ENCODE results near the gene GNG7.
"Not testable (repeated sequence)": the region's sequence is repeated elsewhere in the genome, so short reads cannot be mapped to it uniquely, and the experiment has no call there.

Gene GNG7

DNA sequence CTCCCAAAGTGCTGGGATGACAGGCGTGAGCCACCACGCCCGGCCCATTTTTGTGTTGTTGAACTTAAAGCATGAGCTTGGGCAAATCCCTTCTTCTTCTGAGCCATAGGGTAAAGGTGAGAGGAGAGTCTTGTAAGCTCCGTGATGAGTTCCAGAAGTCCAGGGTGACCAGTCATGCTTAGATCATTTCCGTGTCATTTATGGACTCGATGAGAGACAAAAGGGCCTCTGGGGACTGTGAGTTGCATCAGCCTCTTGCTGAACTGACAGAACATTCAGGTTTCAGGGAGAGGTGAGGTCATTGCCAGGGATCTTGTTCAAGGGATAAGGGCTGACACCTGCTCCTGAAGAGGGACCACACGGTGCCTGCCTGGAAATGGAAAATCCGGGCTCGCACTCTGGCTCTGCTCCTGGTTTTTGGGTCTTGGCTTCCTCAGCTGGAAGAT, 173.0 kb downstream of the GNG7 start:
- DNase-seq = no peak

GRCh38 chr19:2528675-2529101, 173.8 kb downstream of the GNG7 start:
- DNase-seq = no peak

DNA sequence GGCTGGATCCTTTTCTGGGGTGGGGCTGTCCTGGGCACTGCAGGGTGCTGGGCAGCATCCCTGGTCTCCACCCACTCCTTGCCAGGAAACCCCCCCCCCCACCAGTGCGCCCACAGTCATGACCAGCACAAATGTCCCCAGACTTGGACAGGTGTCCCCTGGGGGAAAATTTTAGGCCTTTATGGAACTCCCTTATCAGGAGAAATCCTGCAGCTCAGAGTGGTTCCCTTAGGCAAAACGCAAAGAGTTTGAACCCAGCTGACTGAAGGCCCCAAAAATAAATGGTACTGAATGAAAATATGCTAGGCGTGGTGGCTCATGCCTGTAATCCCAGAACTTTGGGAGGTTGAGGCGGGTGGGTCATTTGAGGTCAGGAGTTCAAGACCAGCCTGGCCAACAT, 174.8 kb downstream of the GNG7 start:
- DNase-seq = no peak

GRCh38 chr19:2527171-2527570, 175.3 kb downstream of the GNG7 start:
- DNase-seq = no peak

- no peak for DNase-seq
Observed at GRCh38 chr19:2524840-2525723, 177.4 kb downstream of the GNG7 start.

DNA sequence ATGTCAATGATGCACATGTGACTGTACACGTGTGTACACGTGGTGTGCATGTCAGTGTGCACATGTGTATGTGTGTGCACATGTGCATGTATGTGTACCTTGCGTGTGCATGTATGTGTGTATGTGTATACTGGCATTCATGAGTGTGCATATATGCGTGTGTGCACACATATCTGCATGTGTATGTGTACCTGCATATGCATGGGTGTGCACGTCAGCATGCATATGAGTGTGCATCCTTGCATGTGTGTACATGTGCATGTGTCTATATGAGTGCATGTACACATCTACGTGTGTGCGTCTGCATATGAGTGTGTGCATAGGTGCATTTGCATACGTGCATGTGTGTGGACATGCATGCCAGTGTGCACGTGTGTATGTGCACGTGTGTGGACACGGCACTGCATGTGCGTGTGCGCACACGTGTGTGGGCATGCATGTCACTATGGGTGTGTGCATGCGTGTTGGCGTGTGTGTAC, 178.1 kb downstream of the GNG7 start:
- no peak for DNase-seq

GRCh38 chr19:2523630-2524311, 178.7 kb downstream of the GNG7 start:
- no peak for DNase-seq

GRCh38 chr19:2519482-2519881, 183.0 kb downstream of the GNG7 start:
- no peak for DNase-seq

DNA sequence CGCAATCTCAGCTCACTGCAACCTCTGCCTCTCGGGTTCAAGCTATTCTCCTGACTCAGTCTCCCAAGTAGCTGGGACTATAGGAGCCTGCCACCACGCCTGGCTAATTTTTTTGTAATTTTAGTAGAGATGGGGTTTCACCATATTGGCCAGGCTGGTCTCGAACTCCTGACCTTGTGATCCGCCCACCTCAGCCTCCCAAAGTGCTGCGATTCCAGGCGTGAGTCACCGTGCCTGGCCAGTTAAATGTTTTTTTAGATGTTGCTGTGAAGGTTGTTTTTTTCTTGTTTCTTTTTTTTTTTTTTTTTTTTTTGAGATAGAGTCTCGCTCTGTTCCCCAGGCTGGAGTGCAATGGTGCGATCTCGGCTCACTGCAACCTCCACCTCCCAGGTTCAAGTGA, 183.6 kb downstream of the GNG7 start:
- not testable (repeated sequence) for DNase-seq

DNA sequence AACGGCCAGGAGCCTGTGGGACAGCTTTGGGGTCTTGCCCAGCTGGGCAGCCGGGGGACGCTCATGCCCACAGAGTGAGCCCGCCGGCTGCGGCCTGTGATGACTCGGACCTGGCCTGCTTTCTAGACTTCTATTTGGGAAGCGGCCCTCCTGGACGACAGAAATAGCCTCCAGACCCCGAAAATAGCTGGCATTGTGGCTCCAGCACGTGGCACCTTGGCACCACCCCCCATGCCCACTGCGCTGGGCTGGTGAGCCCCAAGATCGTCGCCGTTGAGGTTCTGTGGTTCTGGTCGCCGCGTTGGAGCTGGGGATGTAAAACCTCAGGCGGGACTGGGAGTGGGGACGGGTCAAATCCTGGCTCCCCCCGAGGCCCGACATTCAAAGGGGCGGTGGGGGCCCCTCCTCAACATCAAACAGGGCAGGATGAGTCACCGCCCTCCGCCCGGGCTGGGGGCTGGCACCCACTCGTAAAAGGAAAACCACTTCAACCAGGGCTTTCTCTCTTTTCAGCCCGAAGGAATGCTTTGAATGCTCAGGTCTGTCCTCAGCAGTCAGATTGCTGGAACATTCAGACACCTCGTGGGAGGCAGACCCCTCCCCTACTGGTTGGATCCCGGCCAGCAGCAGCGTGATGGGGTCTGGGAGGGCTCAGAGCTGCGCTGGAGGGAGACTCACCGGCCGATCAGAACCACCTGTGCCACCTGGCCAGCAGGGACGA, 184.5 kb downstream of the GNG7 start:
- DNase-seq = no peak

- DNase-seq = no peak
Observed at GRCh38 chr19:2516727-2517126, 185.8 kb downstream of the GNG7 start.

DNA sequence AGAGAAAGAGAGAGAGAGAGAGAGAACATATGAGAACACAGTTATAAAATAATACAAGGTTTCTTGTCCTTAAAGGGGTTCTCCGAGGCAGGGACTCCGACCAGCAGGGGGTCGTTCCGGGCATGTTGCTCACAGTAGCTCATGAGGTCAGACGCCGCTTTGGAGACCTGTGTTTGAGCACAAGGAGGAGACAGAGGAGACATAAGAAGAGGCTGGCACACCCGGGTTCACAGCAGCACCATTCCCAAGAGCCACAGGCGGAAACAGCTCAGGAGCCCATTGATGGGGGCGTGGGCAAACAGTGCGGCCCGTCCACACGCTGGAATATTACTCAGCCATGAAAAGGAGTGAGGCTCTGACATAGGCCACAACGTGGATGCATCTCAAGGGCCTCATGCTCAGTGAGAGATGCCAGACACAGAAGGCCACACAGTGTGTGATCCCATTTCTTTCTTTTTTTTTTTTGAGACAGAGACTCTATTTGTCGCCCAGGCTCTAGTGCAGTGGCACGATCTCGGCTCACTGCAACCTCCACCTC, 187.4 kb downstream of the GNG7 start:
- no peak for DNase-seq

- DNase-seq = no peak
Observed at GRCh38 chr19:2512523-2513431, 189.7 kb downstream of the GNG7 start.

DNA sequence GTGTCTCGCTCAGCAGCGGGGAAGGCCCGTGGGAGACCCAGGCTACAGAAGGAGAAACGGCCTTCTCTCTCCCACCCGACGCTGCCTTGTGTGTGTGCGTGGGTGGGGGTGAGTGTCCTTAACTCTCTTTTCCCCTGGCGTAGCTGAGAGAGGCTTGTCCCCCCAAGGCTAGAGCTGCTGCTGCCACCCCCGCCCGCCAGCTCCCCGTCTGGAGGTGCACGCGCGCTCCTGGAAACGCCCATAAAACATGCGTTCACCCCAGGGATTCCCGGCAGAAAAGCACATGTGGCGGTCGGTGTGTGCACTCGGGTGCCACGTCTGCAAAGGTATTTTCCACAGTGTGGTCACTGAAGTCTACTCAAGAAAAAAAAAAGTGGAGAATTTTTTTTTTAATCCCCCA, 190.5 kb downstream of the GNG7 start:
- DNase-seq = no peak

- no peak for DNase-seq
Observed at GRCh38 chr19:2511570-2511969, 190.9 kb downstream of the GNG7 start.

DNA sequence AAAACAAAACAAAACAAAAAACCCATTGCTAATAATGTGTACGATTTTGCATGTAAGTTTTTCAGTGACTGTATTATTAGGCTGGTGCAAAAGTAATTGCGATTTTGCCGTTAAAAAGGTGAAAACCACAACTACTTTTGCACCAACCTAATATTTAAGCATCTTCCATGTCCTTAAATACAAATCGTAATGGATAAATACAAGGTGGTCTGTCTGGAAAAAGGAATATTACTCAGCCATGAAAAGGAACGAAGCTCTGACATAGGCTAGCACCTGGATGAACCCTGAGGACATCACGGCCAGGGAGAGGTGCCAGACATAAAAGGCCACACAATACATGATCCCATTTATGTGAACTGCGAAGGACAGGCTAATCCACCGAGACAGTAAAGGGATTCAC, 193.4 kb downstream of the GNG7 start:
- DNase-seq = no peak

- no peak for DNase-seq
Observed at GRCh38 chr19:2507109-2507508, 195.4 kb downstream of the GNG7 start.

DNA sequence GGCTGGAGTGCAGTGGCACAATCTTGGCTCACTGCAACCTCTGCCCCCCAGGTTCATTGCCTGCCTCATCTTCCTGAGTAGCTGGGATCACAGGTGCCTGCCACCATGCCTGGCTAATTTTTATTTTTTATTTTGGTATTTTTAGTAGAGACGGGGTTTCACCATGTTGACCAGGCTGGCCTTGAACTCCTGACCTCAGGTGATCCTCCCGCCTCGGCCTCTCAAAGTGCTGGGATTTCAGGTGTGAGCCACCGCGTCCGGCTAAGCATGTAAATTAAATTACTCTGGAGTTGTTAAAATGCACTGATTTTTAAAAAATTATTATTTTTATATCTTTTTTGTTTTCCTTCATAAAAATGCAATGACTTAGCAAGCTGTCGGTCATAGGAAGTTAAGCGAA, 195.8 kb downstream of the GNG7 start:
- not testable (repeated sequence) for DNase-seq

GRCh38 chr19:2503521-2504109, 198.9 kb downstream of the GNG7 start:
- no peak for DNase-seq

DNA sequence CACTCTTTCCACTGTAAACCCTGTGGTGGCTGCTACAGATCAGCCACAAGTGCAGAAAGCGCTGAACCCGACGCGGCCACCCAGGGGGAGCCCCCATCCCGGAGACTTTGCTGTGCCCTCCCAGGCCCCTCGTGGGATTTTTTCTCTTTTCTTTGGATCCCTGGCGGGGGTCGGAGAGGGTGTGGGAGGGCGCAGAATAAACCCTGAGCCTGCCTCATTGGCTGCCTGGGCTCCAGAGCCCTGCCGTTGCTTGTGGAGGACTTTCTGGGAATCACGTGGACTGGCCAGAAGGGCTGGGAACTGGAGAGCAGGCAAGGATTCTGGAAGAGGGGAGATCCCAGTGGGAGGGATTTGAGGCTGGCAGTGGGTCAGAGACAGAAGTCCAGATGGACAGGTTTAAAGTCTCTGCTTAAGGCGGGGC, 201.6 kb downstream of the GNG7 start:
- no peak for DNase-seq

GRCh38 chr19:2500156-2500555, 202.3 kb downstream of the GNG7 start:
- no peak for DNase-seq

DNA sequence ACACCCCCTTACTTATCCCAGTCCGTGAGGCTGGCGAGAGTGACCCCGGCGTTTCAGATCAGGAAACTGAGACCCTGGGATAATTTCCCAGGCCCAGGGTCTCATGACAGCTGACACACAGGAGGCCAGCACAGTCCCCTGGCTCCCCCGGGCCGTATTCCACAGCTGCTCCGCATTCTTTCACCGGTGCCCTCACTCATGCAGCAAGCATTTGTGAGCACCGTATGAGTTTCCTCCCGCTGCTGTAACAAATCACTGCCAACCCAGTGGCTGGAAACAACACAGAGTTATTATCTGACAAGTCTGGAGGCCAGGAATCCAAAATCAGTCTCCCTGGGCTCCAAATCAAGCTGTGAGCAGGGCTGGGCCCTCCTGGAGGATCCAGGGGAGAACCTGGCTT, 205.3 kb downstream of the GNG7 start:
- no peak for DNase-seq

Data from NCI-H1694 treated with DMSO at 0.1 percent for 48 hours (cell line).